HUES6 (cell line): ENCODE results near the gene SPAG7.

Source experiments
- H3K27ac ChIP-seq: 2 replicates; pipeline ENCODE4 v1.7.0; 2013; ENCODE audit warnings: low read depth, mild to moderate bottlenecking, low read length, inconsistent platforms
- H3K27me3 ChIP-seq: 2 replicates; pipeline ENCODE4 v1.6.1; 2013; ENCODE audit warnings: low read length; ENCODE audit not compliant: control insufficient read depth, insufficient read depth
- H3K36me3 ChIP-seq: 2 replicates; pipeline ENCODE4 v1.6.1; 2013; ENCODE audit warnings: low read length; ENCODE audit not compliant: control insufficient read depth, insufficient read depth
- H3K4me1 ChIP-seq: 2 replicates; pipeline ENCODE4 v1.6.1; 2013; ENCODE audit warnings: low read length; ENCODE audit not compliant: control insufficient read depth, insufficient read depth
- H3K4me3 ChIP-seq: 2 replicates; pipeline ENCODE4 v1.5.1; 2013; ENCODE audit warnings: low read depth, low read length
- H3K9ac ChIP-seq: one replicate; pipeline ENCODE4 v1.6.1; 2013; ENCODE audit warnings: mild to moderate bottlenecking, low read length
- H3K9me3 ChIP-seq: 2 replicates; pipeline ENCODE4 v1.6.1; 2013; ENCODE audit warnings: low read depth, low read length; ENCODE audit not compliant: control insufficient read depth, insufficient read depth

The SPAG7 gene

DNA sequence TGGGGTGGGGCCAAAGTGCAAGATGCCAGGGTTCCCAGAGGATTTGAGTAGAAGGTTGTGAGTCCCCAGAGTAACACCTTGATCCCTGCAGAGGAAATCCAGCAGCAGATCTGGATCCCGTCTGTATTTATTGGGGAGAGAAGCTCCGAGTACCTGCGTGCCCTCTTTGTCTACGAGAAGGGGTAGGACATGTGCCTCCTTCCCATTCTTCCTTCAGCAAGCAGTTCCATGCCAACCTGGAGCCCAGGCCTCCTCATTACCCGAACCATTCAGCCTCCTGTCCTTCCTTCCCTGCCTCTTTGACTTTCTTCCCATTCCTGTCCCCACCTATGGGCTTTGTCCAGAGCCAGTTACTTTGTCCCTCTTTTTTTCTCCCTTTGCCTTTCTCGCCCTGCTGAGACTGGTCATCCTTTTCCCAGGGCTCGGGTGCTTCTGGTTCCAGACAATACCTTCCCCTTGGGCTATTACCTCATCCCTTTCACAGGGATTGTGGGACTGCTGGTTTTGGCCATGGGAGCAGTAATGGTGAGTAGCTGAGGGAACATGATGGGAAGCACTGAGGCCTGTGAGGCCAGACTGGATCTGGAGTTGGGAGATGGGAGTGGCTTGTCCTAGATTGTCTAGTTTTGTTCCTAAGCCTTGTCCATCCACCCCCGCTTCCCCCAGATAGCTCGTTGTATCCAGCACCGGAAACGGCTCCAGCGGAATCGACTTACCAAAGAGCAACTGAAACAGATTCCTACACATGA, 24.7 kb downstream of the SPAG7 start:
- H3K27me3 ChIP-seq = no peaks in the 10 kb centered on the region
- H3K4me3 ChIP-seq = no peak overlapping the region
- H3K9ac ChIP-seq = no peak overlapping the region
- H3K4me1 ChIP-seq = peaks cover 33% of the 10 kb centered on the region
- H3K27ac ChIP-seq = no peak overlapping the region
- H3K9me3 ChIP-seq = no peaks in the 10 kb centered on the region
- H3K36me3 ChIP-seq = peaks cover 62% of the 10 kb centered on the region

DNA sequence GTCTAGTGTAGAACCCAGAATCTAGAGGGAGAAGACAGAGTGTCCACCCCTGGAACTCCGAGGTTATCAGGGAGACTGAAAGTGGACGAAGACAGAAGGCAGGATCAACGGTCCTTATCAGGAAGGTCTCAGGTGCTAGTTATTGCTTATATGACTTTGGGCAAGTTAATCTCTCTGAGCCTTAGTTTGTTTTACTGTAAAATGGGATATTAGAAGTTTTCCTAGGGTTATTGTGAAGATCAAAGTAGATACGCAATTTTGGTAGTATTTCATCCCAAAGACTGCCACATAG, 26.4 kb downstream of the SPAG7 start:
- H3K27me3 ChIP-seq = no peaks in the 10 kb centered on the region
- H3K4me1 ChIP-seq = peaks cover 27% of the 10 kb centered on the region
- H3K27ac ChIP-seq = no peak overlapping the region
- H3K36me3 ChIP-seq = peaks cover 64% of the 10 kb centered on the region
- H3K9ac ChIP-seq = peak overlapping the region; percentile 97
- no peaks in the 10 kb centered on the region for H3K9me3 ChIP-seq
- H3K4me3 ChIP-seq = peak overlapping the region; percentile 94

GRCh38 chr17:4940555-4941318, 26.9 kb downstream of the SPAG7 start:
- Histone ChIP-seq H3K4me3 (peak overlapping the region; percentile 94), H3K9me3 (no peaks in the 10 kb centered on the region), H3K36me3 (peaks cover 62% of the 10 kb centered on the region), H3K9ac (peak overlapping the region; percentile 97), H3K4me1 (peaks cover 23% of the 10 kb centered on the region), H3K27me3 (no peaks in the 10 kb centered on the region), H3K27ac (peak overlapping the region; percentile 96)

DNA sequence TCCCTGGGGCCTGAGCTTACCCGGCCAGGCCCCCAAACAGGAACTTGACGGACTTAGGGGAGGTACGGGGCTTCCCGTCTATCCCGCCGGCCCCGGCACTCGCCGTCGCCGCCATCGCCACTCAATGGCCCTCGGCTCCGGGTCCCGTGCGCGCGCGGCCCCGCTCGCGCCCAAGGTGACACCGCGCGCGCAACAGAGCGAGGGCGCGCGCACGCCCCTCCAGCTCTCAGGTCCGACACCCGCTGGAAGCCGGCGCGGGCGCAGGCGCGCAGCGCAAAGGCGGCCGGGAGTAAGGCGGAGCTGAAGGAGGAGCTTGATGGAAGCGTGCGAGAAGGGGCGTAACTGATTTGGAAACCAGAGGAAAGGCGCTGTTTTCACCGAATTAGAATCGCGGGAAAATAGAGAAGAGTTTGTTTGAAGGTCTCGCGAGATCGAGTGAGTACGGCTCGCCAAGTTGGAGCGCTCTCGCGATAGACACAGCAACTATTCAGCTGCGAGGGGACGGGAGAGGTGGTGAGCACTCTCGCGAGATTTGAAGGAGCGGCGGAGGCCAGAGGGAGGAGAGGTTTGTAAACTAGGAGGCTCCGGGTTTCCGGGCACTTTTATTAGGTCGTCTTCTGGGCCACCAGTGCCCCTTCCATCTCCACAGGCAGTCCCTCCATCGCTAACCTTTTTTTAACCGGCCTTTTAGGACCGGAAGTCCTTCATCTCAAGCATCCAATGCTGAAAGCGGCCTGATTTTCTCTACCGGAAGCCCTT, 27.6 kb downstream of the SPAG7 start, which contains the start of the genes RNF167 and SLC25A11:
Gene RNF167 (plus strand): TSS at position 473 of the 759 bp plus-strand sequence. CDS start 642 bp downstream, outside the sequence.
Gene SLC25A11 (minus strand): TSS at position 251 of the 759 bp plus-strand sequence. CDS start 136 bp downstream, at position 115.
- H3K9me3 ChIP-seq = no peaks in the 10 kb centered on the region
- peak within 1 kb of the TSS; percentile 96 for H3K27ac ChIP-seq
- peaks cover 15% of the 10 kb centered on the region for H3K4me1 ChIP-seq
- no peaks in the 10 kb centered on the region for H3K27me3 ChIP-seq
- peak within 1 kb of the TSS; percentile 94 for H3K4me3 ChIP-seq
- H3K36me3 ChIP-seq = peaks cover 57% of the 10 kb centered on the region
- peak within 1 kb of the TSS; percentile 97 for H3K9ac ChIP-seq

- H3K27me3 ChIP-seq = no peaks in the 10 kb centered on the region
- H3K9me3 ChIP-seq = no peaks in the 10 kb centered on the region
- H3K4me3 ChIP-seq = peak overlapping the region; percentile 94
- peaks cover 11% of the 10 kb centered on the region for H3K4me1 ChIP-seq
- H3K36me3 ChIP-seq = peaks cover 52% of the 10 kb centered on the region
- H3K9ac ChIP-seq = peak overlapping the region; percentile 97
- H3K27ac ChIP-seq = peak overlapping the region; percentile 96
Observed at GRCh38 chr17:4939546-4939795, 28.1 kb downstream of the SPAG7 start.

DNA sequence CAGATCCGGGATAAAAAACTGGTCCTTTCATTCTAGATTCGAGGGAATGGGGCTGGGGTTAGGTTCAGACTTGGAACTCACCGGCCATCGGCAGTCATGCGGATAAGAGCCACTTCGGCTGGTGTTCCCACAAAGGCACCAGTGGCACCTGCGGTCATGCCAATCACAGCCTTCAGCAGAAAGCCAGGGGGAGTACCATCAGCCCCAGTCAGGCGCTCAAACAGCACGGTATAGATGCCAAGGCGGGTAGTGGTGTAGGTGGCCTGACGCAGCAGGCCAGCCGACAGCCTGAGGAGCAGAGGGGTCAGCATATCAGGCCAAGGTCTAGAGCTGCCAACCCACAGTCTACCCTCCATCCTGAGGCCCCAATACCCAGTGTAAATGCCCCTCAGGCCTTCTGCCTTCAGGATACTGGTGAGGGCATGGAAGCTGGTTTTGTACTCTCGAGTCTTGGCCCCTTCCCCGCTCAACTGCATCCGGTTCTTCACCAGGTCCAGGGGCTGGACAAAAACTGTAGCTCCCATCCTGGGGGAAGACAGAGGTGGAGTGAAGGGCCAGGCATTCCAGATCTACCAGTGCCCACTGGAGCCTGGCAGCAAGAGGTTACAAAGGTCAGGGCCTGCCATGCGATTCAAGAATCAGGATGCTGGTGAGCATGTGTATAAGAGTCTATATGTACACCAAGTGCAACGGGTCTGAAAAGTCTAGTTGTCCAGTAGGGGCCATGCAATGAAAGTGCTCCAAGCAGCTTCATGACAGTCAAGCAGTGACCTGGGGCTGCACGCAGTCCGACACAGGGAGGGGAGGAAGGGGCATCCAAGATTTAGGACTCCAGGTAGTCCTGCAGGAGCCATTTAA, 28.7 kb downstream of the SPAG7 start:
- peaks cover 46% of the 10 kb centered on the region for H3K36me3 ChIP-seq
- no peaks in the 10 kb centered on the region for H3K27me3 ChIP-seq
- H3K4me1 ChIP-seq = peaks cover 12% of the 10 kb centered on the region
- H3K9me3 ChIP-seq = no peaks in the 10 kb centered on the region
- peak overlapping the region; percentile 96 for H3K27ac ChIP-seq
- H3K4me3 ChIP-seq = peak overlapping the region; percentile 94
- H3K9ac ChIP-seq = peak overlapping the region; percentile 97

- Histone ChIP-seq H3K36me3 (peaks cover 38% of the 10 kb centered on the region), H3K27ac (no peak overlapping the region), H3K27me3 (no peaks in the 10 kb centered on the region), H3K9ac (peak overlapping the region; percentile 97), H3K4me3 (no peak overlapping the region), H3K4me1 (peaks cover 13% of the 10 kb centered on the region), H3K9me3 (no peaks in the 10 kb centered on the region)
Observed at GRCh38 chr17:4938069-4938491, 29.5 kb downstream of the SPAG7 start.

DNA sequence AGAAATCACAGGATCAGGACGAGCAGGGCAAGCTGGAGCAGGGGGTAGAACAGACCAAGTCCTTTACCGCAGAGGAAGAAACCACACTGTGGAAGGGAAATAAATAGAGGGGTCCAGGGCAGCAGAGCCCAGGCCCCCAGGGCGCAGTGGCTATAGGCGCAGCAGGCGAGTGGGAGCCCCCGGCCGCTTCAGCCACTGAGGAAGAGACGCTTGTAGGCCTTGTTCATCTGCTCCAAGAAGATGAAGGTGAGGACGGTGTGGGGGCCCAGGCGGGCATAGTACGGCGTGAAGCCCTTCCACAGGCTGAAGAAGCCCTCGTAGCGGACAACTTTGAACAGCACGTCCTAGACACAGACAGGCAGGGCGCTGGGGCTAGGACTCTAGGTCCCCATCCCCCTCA, 30.1 kb downstream of the SPAG7 start:
- Histone ChIP-seq H3K4me3 (no peak overlapping the region), H3K27ac (no peak overlapping the region), H3K27me3 (no peaks in the 10 kb centered on the region), H3K36me3 (peaks cover 37% of the 10 kb centered on the region), H3K4me1 (peaks cover 13% of the 10 kb centered on the region), H3K9ac (no peak overlapping the region), H3K9me3 (no peaks in the 10 kb centered on the region)

DNA sequence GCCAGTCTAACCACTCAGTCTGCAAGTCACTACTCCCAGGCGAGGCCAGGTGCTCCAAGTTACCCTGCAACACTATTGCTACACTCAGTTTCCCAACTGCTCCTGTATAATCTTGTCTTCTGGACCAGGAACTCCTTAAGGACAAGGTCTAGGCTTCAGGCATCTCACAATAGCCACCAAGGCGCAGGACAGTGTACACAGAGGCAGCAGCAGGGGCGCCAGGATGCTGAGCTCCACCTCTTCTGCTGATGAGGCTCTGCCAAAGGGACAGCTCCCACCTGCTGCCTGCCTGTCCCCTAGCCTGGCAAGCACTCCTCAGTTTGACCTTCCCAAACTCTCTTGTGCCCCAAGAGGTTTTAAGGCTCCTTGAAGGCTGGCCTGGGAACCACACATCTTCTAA, 31.2 kb downstream of the SPAG7 start:
- peaks cover 35% of the 10 kb centered on the region for H3K36me3 ChIP-seq
- peaks cover 13% of the 10 kb centered on the region for H3K4me1 ChIP-seq
- no peaks in the 10 kb centered on the region for H3K27me3 ChIP-seq
- no peak overlapping the region for H3K4me3 ChIP-seq
- H3K9me3 ChIP-seq = no peaks in the 10 kb centered on the region
- H3K27ac ChIP-seq = no peak overlapping the region
- H3K9ac ChIP-seq = no peak overlapping the region

- peaks cover 41% of the 10 kb centered on the region for H3K36me3 ChIP-seq
- no peak overlapping the region for H3K27ac ChIP-seq
- H3K27me3 ChIP-seq = no peaks in the 10 kb centered on the region
- H3K4me1 ChIP-seq = peaks cover 10% of the 10 kb centered on the region
- no peak overlapping the region for H3K9ac ChIP-seq
- H3K9me3 ChIP-seq = no peaks in the 10 kb centered on the region
- no peak overlapping the region for H3K4me3 ChIP-seq
Observed at GRCh38 chr17:4935650-4936049, 32.0 kb downstream of the SPAG7 start.
